PC-3 (cell line): ENCODE measurements around the gene MAGI1. TPM values are rescaled to one million over a fixed set of nuclear protein-coding genes. Genes with fewer than 3 reads are reported as not detected.

Experiments used
- ATAC-seq: fragments of 200-7000 bp; cut with Tn5 transposase; 2 replicates; pipeline ENCODE4 v1.9.1; 2020; ENCODE audit warnings: mild to moderate bottlenecking, moderate library complexity
- BruUV-seq: library from RNA; stranded (reverse); fragments of 400-500 nt; replicated peaks from 2 replicates; lab custom pipeline; 2021; lab: Mats Ljungman, UMichigan
- CTCF ChIA-PET: fragments of 300-600 bp; sonication (Branson Sonifier 250); formaldehyde crosslinking; loops from one replicate; lab custom pipeline; 2022; ENCODE audit warnings: antibody characterized with exemption; lab: Charles Lee
- POLR2A ChIA-PET: fragments of 300-600 bp; sonication (Branson Sonifier 250); formaldehyde crosslinking; loops from one replicate; lab custom pipeline; 2022; ENCODE audit warnings: antibody characterized with exemption; ENCODE audit not compliant: unreplicated experiment; lab: Charles Lee
- DNase-seq: peaks from one replicate; pipeline ENCODE4 v3.0.0-alpha.2; 2015
- H2AFZ ChIP-seq: fragments of 300-600 bp; sonication (generic); 2 replicates; pipeline ENCODE4 v1.6.0; 2016; ENCODE audit warnings: antibody characterized with exemption, low read length
- H3F3A ChIP-seq: fragments of 300-600 bp; sonication (generic); one replicate; pipeline ENCODE4 v1.6.0; 2017; ENCODE audit warnings: antibody characterized with exemption, low read length, control low read depth, mild to moderate bottlenecking; ENCODE audit not compliant: unreplicated experiment
- H3K27ac ChIP-seq: fragments of 300-600 bp; sonication (generic); 2 replicates; pipeline ENCODE4 v1.5.1; 2016; ENCODE audit warnings: mild to moderate bottlenecking, low read length
- H3K27me3 ChIP-seq: fragments of 300-600 bp; sonication (generic); 2 replicates; pipeline ENCODE4 v1.6.1; 2016; ENCODE audit warnings: low read length, mixed read lengths
- H3K36me3 ChIP-seq: fragments of 300-600 bp; sonication (generic); 2 replicates; pipeline ENCODE4 v1.6.1; 2016; ENCODE audit warnings: low read depth, mixed run types, low read length, mixed read lengths
- H3K4me1 ChIP-seq: fragments of 300-600 bp; sonication (generic); 2 replicates; pipeline ENCODE4 v1.5.1; 2016; ENCODE audit warnings: low read length; ENCODE audit not compliant: insufficient read depth
- H3K4me2 ChIP-seq: fragments of 300-600 bp; sonication (generic); 2 replicates; pipeline ENCODE4 v1.6.0; 2016; ENCODE audit warnings: low read length
- H3K4me3 ChIP-seq: fragments of 300-600 bp; sonication (generic); 2 replicates; pipeline ENCODE4 v1.5.1; 2016; ENCODE audit warnings: mild to moderate bottlenecking, low read length, mixed read lengths
- H3K79me2 ChIP-seq: fragments of 300-600 bp; sonication (generic); 2 replicates; pipeline ENCODE4 v1.6.1; 2017; ENCODE audit warnings: low read length, mixed read lengths
- H3K9ac ChIP-seq: fragments of 300-600 bp; sonication (generic); 2 replicates; pipeline ENCODE4 v1.6.0; 2016; ENCODE audit warnings: mild to moderate bottlenecking, low read length
- H3K9me2 ChIP-seq: fragments of 300-600 bp; sonication (generic); replicated peaks from 2 replicates; pipeline ENCODE4 v1.6.1; 2016; ENCODE audit warnings: mixed run types, low read length, mixed read lengths
- H3K9me3 ChIP-seq: fragments of 300-600 bp; sonication (generic); 2 replicates; pipeline ENCODE4 v1.6.1; 2016; ENCODE audit warnings: low read length, mixed read lengths
- H4K20me1 ChIP-seq: fragments of 300-600 bp; sonication (generic); 2 replicates; pipeline ENCODE4 v1.6.1; 2016; ENCODE audit warnings: low read length, mixed read lengths
- CTCF ChIP-seq: fragments of 300-600 bp; sonication (generic); conservative IDR thresholded peaks from 2 replicates; pipeline ENCODE4 v1.5.1; 2017; ENCODE audit warnings: antibody characterized with exemption, low read depth, mild to moderate bottlenecking, low read length
- EZH2 ChIP-seq: fragments of 300-600 bp; sonication (generic); IDR thresholded peaks from one replicate; pipeline ENCODE4 v1.6.1; 2017; ENCODE audit warnings: antibody characterized with exemption, mild to moderate bottlenecking, low read length; ENCODE audit not compliant: unreplicated experiment
- EZH2phosphoT487 ChIP-seq: fragments of 300-600 bp; sonication (generic); IDR thresholded peaks from 2 replicates; pipeline ENCODE4 v1.6.1; 2018; ENCODE audit warnings: mild to moderate bottlenecking, antibody characterized with exemption, low read length, borderline replicate concordance
- intact Hi-C: fragments of 100-400 bp; cut with micrococcal nuclease; formaldehyde crosslinking; loops from 2 replicates; pipeline ENCODE4 v1.9.0; 2023
- total RNA-seq: library from RNA; depleted of rRNA; stranded (reverse); fragments of >200 nt; gene quantifications from 2 replicates; pipeline ENCODE4 v1.2.3, GENCODE V29; 2014

Gene MAGI1
- total RNA-seq, 1 experiment from 2014 or later = 8.9 TPM

DNA sequence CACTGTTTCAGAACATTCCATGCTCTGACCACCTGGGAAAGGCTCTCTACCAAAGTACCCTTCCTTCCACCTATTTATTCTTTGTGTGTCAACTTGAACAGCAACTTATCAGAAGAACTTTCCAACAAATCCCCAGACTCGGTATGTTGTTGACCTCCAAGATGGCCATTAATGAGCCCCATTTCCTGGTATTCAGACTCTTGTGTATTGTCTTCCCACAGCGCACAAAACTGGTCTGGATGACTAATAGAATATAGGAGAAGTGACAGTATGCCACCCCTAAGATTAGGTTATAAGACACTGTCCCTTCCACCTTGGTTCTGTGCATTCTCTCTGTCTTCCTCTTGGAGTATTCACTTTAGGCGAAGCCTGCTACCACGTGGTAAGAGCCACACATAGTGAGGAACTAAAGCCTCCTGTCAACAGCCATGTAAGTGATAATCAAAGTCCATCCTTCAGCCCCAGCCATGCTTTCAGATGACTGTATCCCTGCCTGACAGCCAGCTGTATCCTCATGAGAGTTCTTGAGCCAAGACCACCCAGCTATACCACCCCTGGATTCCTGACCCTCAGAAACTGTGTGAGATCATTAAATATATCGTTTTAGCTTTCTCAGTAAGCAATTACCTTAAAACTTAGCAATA is 481.7 kb downstream of the MAGI1 start:
- Histone ChIP-seq H3K27ac (no peak overlapping the region), H3K27me3 (no peaks in the 10 kb centered on the region), H3K79me2 (no peaks in the 10 kb centered on the region), H3K4me3 (no peak overlapping the region), H3K9me3 (no peaks in the 10 kb centered on the region), H3K9me2 (no peaks in the 10 kb centered on the region), H3K4me1 (no peaks in the 10 kb centered on the region), H3F3A (no peaks in the 10 kb centered on the region), H3K36me3 (no peaks in the 10 kb centered on the region), H3K9ac (no peak overlapping the region), H2AFZ (no peak overlapping the region), H4K20me1 (no peaks in the 10 kb centered on the region), H3K4me2 (no peak overlapping the region)
- intact Hi-C loops = no loop called here
- POLR2A ChIA-PET = no interaction called here
- DNase-seq (no peak), ATAC-seq (no peak)
- no peak for TF ChIP-seq EZH2
- TF ChIP-seq EZH2phosphoT487 = no peak
- no peak for TF ChIP-seq CTCF
- BruUV-seq = no TSS peak
- CTCF ChIA-PET = no interaction called here

DNA sequence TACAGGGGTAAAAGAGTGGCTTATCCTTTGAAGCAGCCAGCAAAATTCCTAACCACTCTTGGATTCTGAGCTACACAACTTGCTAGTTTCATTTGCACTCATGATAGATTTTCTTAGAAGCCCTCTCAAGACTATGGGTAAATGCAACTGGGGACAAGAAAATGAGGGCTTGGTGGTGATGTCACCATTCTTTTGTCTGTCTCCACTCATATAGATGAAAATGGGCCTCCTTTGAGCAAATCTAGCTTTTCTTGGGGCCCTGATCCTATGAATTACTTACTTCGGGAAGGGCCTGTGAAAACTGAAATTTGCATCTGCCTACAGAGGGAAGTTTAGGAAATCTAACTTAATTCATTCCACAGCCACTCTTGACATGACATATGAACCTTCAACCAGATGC is 486.3 kb downstream of the MAGI1 start:
- H3K9me3 ChIP-seq = no peaks in the 10 kb centered on the region
- H2AFZ ChIP-seq = no peak overlapping the region
- ChIA-PET POLR2A (no interaction called here), CTCF (no interaction called here)
- H3K9me2 ChIP-seq = no peaks in the 10 kb centered on the region
- H3K27ac ChIP-seq = no peak overlapping the region
- no peaks in the 10 kb centered on the region for H3F3A ChIP-seq
- no peaks in the 10 kb centered on the region for H3K4me1 ChIP-seq
- H4K20me1 ChIP-seq = no peaks in the 10 kb centered on the region
- no peaks in the 10 kb centered on the region for H3K36me3 ChIP-seq
- H3K9ac ChIP-seq = no peak overlapping the region
- intact Hi-C loops = no loop called here
- DNase-seq (no peak), ATAC-seq (no peak)
- no peaks in the 10 kb centered on the region for H3K79me2 ChIP-seq
- BruUV-seq = no TSS peak
- H3K4me3 ChIP-seq = no peak overlapping the region
- TF ChIP-seq CTCF (no peak), EZH2phosphoT487 (no peak), EZH2 (no peak)
- no peaks in the 10 kb centered on the region for H3K27me3 ChIP-seq
- H3K4me2 ChIP-seq = no peak overlapping the region

DNA sequence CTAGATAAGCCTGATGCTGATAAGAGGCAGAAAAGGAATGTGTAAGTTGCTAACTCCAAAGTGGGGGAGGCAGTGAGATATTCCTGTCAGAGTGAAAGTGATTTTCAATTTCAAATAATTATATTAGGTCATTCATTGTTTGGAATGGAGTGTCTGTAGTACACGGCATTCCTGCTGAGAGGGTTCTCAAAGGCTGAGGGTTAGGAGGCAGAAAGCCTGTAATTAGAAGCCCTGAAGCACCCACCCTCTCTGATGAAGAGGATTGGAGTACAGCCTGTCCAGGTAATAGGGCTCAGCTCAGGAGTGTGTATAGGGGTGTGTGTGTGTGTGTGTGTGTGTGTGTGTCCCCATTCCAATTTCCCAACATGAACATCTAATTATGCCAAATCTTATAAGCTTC is 486.8 kb downstream of the MAGI1 start:
- BruUV-seq = no TSS peak

More for the DNA sequence above, 486.8 kb downstream of the MAGI1 start:
- H3K27me3 ChIP-seq = no peaks in the 10 kb centered on the region
- H2AFZ ChIP-seq = no peak overlapping the region
- H3K4me1 ChIP-seq = no peaks in the 10 kb centered on the region
- CTCF ChIA-PET = no interaction called here
- no peaks in the 10 kb centered on the region for H3K79me2 ChIP-seq
- intact Hi-C loops = no loop called here
- TF ChIP-seq EZH2 (no peak), CTCF (no peak), EZH2phosphoT487 (no peak)
- H3K4me2 ChIP-seq = no peak overlapping the region
- no peaks in the 10 kb centered on the region for H3K36me3 ChIP-seq
- H3K4me3 ChIP-seq = no peak overlapping the region
- ATAC-seq = no peak
- H3K9ac ChIP-seq = no peak overlapping the region
- POLR2A ChIA-PET = no interaction called here
- no peaks in the 10 kb centered on the region for H4K20me1 ChIP-seq
- H3K9me2 ChIP-seq = no peaks in the 10 kb centered on the region
- DNase-seq = no peak
- H3K27ac ChIP-seq = no peak overlapping the region
- H3F3A ChIP-seq = no peaks in the 10 kb centered on the region
- no peaks in the 10 kb centered on the region for H3K9me3 ChIP-seq
